NT2/D1 (cell line): ENCODE measurements around the gene SLC16A10.

ENCODE experiments used
- DNase-seq: peaks from one replicate; pipeline ENCODE4 v3.0.0-alpha.2; 2011; ENCODE audit warnings: low read depth, low spot score
- H3K27me3 ChIP-seq: 2 replicates; pipeline ENCODE4 v1.6.0; 2011; ENCODE audit warnings: mild to moderate bottlenecking; ENCODE audit not compliant: insufficient read length, insufficient read depth
- H3K36me3 ChIP-seq: 2 replicates; pipeline ENCODE4 v1.6.1; 2011; ENCODE audit warnings: mild to moderate bottlenecking, low read length, mixed read lengths; ENCODE audit not compliant: insufficient read depth, insufficient read length
- H3K4me1 ChIP-seq: 2 replicates; pipeline ENCODE4 v1.5.1; 2011; ENCODE audit not compliant: insufficient read depth, insufficient read length
- H3K4me3 ChIP-seq: 2 replicates; pipeline ENCODE4 v1.5.1; 2011; ENCODE audit warnings: low read depth; ENCODE audit not compliant: insufficient read length
- H3K9ac ChIP-seq: 2 replicates; pipeline ENCODE4 v1.6.0; 2011; ENCODE audit warnings: low read depth; ENCODE audit not compliant: insufficient read length
- H3K9me3 ChIP-seq: 2 replicates; pipeline ENCODE4 v1.5.1; 2011; ENCODE audit warnings: mild to moderate bottlenecking, low read length; ENCODE audit not compliant: insufficient read depth
- SUZ12 ChIP-seq: IDR thresholded peaks from 2 replicates; pipeline ENCODE4 v1.6.1; 2011; ENCODE audit not compliant: insufficient read length, insufficient read depth; ENCODE audit errors: extremely low read depth
- YY1 ChIP-seq: IDR thresholded peaks from 2 replicates; pipeline ENCODE4 v1.6.1; 2011; ENCODE audit not compliant: insufficient read length, insufficient read depth
- ZNF274 ChIP-seq: IDR thresholded peaks from 2 replicates; pipeline ENCODE4 v1.6.1; 2011; ENCODE audit warnings: mild to moderate bottlenecking, low read depth, low read length

SLC16A10 gene

GRCh38 chr6:111105578-111105977, 18.3 kb downstream of the SLC16A10 start:
- H3K4me1 ChIP-seq, result no peaks in the 10 kb centered on the region
- H3K36me3 ChIP-seq, result no peaks in the 10 kb centered on the region
- H3K4me3 ChIP-seq, result no peak overlapping the region
- no peaks in the 10 kb centered on the region for H3K27me3 ChIP-seq
- no peak for TF ChIP-seq YY1
- DNase-seq, result no peak
- H3K9me3 ChIP-seq, result no peaks in the 10 kb centered on the region
- H3K9ac ChIP-seq, result no peak overlapping the region

GRCh38 chr6:111107589-111107988, 20.3 kb downstream of the SLC16A10 start:
- H3K4me3 ChIP-seq, result no peak overlapping the region
- no peak overlapping the region for H3K9ac ChIP-seq
- H3K36me3 ChIP-seq, result no peaks in the 10 kb centered on the region
- H3K27me3 ChIP-seq, result no peaks in the 10 kb centered on the region
- H3K9me3 ChIP-seq, result no peaks in the 10 kb centered on the region
- H3K4me1 ChIP-seq, result no peaks in the 10 kb centered on the region
- no peak for DNase-seq
- TF ChIP-seq YY1 (no peak), SUZ12 (no peak), ZNF274 (no peak)

- no peaks in the 10 kb centered on the region for H3K27me3 ChIP-seq
- DNase-seq, result no peak
- no peaks in the 10 kb centered on the region for H3K36me3 ChIP-seq
- TF ChIP-seq ZNF274 (no peak), YY1 (no peak), SUZ12 (no peak)
- H3K9me3 ChIP-seq, result no peaks in the 10 kb centered on the region
- H3K4me3 ChIP-seq, result no peak overlapping the region
- H3K9ac ChIP-seq, result no peak overlapping the region
- H3K4me1 ChIP-seq, result no peaks in the 10 kb centered on the region
Measured at GRCh38 chr6:111110036-111110435, 22.7 kb downstream of the SLC16A10 start.

DNA sequence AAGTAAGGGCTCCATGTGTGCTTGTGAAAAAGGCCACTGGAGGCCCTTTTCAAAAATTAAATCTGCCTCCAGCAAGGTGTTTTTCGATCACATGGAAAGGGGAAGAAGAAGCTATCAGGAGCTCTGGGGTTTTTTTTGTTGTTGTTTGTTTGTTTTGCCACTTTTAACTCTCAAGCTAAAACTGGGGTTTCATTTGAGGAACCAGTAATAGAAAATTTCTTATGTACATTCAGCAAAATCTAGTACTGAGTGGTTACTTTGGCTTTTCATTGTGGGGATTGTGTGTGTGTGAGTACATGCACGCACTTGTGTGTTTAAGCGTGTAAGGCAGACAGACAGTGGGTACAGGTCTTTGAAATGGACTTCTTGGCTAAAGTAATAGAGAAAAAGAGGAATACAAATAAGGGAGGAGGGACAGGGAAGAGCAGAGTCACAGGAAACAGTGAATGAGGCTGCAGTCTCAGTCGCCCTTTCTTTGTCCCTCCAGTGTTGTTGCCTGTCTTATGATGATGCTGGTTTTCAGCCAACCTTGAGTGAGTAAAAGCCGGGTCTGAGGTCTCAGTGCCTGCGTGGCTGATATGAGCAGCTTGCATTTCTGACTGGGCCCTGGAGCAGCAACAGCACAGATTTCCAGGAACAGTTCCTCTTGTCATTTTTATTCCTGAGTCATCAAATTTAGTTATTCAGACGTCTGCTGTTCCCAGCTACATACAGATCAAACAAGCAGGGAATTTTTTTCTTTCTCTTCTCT, 26.2 kb downstream of the SLC16A10 start:
- TF ChIP-seq YY1 (no peak), SUZ12 (no peak), ZNF274 (no peak)
- no peak overlapping the region for H3K9ac ChIP-seq

DNA sequence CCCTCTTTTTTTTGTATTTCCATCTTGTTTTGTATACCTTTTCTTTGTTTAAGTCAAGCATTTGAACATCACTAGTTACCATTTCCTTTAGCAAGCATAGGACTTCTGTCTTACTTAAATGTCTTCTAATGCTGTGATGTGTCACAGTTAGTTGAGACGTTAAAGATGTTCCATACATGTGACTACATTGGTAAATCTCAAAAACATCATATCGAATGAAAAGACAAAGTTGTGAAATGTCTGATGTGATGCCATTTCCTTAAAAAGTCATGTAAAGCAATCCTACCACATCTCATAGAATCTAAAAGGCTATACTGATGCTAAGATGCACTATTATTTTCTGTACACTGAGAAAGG, 26.8 kb downstream of the SLC16A10 start:
- H3K4me1 ChIP-seq, result no peaks in the 10 kb centered on the region
- H3K4me3 ChIP-seq, result no peak overlapping the region
- DNase-seq, result no peak
- H3K9ac ChIP-seq, result no peak overlapping the region
- H3K27me3 ChIP-seq, result no peaks in the 10 kb centered on the region
- TF ChIP-seq YY1, result no peak
- no peak for TF ChIP-seq ZNF274
- TF ChIP-seq SUZ12, result no peak
- H3K36me3 ChIP-seq, result no peaks in the 10 kb centered on the region
- H3K9me3 ChIP-seq, result no peaks in the 10 kb centered on the region

More for the DNA sequence above, 26.2 kb downstream of the SLC16A10 start:
- H3K27me3 ChIP-seq, result no peaks in the 10 kb centered on the region
- peak; percentile 15 for DNase-seq
- H3K36me3 ChIP-seq, result no peaks in the 10 kb centered on the region
- H3K4me3 ChIP-seq, result no peak overlapping the region
- no peaks in the 10 kb centered on the region for H3K4me1 ChIP-seq
- H3K9me3 ChIP-seq, result no peaks in the 10 kb centered on the region

GRCh38 chr6:111114482-111114881, 27.2 kb downstream of the SLC16A10 start:
- H3K4me1 ChIP-seq, result no peaks in the 10 kb centered on the region
- no peak for TF ChIP-seq SUZ12
- no peak for TF ChIP-seq ZNF274
- no peak for TF ChIP-seq YY1
- H3K9me3 ChIP-seq, result no peaks in the 10 kb centered on the region
- H3K9ac ChIP-seq, result no peak overlapping the region
- no peaks in the 10 kb centered on the region for H3K36me3 ChIP-seq
- H3K27me3 ChIP-seq, result no peaks in the 10 kb centered on the region
- no peak for DNase-seq
- H3K4me3 ChIP-seq, result no peak overlapping the region

DNA sequence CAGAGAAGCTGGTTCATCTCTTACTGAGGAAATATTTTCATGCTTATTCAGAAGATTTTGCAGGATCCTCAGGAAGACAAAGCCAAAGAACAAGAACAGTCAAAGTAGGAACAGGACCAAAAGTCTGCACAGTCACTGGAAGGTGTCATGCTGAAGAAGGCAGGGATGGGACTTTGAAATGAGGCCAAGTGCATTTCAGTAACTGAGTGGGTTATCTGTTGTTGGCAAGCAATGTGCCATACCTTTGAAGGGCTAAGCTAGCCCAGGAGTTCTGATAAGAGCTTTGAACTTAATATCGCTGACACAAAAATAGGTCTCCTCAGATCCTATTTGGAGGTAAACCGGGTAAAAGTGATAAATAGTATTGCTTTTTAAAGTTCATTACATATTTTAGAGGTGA, 31.5 kb downstream of the SLC16A10 start:
- H3K4me1 ChIP-seq, result no peaks in the 10 kb centered on the region
- no peak for DNase-seq
- TF ChIP-seq ZNF274, result no peak
- H3K36me3 ChIP-seq, result no peaks in the 10 kb centered on the region
- H3K9ac ChIP-seq, result no peak overlapping the region
- no peaks in the 10 kb centered on the region for H3K27me3 ChIP-seq
- H3K9me3 ChIP-seq, result no peaks in the 10 kb centered on the region
- H3K4me3 ChIP-seq, result no peak overlapping the region
